UCSD-AML1 (cell line): ENCODE data around the gene FYB1.

Source experiments
- DNase-seq: peaks from one replicate; lab custom pipeline; 2025; ENCODE audit not compliant: unreplicated experiment; lab: John Stamatoyannopoulos, UW

Gene FYB1

DNA sequence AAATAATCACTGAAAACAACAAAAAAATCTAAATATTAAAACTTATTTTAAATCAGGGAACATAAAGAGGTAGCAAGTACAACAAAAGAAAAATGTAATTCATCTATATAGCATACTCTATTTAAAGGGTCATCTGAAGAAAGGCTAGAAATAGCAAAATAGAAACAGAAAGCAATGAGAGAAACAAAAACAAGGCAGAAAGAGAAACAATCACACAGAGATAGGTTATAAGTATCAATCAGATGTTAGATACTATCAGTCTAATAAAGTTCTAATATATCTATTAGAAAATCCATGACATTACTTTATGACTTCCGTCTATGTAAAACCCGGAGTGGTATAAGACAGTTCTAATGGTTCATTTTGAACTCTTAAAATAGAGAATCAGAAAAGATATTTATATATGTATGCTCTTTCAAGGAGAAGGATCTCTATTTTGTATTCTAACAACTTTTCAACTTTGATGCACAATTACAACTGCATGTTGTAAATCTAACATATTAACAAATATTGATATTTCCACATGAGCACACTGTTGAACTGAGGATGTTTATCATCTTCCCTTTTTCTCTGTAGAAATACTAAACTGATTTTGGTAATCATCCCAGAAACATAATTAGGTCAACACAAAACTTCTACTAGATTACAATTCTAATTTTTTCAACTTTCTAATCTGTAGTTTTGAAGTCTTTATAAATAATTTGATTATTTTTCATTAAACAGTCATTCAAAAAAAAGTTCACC lies 161.0 kb downstream of the FYB1 start:
- DNase-seq, result no peak

DNA sequence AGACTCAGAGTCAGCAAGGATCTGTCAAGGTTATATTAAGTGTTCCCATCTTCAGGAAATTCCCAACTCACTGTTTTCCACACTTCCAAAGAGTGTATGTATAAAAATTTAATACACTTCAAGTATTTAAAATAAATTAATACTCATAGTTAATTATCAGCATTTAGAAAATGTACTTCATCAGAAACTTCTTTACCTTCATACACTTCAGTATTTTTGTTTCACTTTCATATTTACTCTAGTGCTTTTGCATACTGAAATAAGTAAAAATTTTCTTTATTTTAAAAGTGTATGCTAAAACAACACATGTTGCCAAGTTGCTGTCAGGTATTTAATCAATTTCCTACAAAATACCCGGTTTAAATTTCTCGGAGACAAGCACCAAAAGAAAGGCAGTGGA lies 161.6 kb downstream of the FYB1 start:
- DNase-seq, result no peak

DNA sequence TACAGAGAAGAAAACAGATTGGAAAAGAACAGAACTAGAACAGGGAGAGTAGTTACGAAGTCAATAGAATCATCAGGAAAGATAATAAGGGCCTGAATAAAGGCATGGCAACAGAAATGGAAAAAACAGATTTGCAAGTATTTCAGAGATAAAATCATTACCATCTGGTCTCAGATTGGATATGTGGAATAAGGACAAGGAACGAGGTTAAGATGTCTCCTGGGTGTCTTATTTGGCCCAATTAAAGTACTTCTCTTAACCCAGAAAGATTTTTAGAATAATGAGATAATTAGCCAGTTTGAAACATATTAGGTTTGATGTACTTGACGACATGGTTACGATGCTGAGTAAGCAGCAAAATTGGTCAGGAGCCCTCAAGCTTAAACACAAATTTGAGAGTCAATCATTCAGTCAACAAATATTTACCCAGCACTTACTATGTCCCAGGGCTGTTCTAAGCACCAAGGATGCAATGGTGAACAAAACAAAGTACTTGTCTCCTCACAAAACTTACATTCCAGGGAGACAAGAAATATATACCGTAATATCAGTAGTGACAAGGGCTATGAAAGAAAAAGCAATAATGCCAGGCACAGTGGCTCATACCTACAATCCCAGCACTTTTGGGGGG lies 163.5 kb downstream of the FYB1 start:
- no peak for DNase-seq
